Activated CD4-positive, alpha-beta T cell treated with anti-CD3 and anti-CD28 coated beads, Interleukin-2, amount 10 ng/mL, durations not matched to agents 7 days and 5 days (primary cell): ENCODE measurements around the gene COMTD1. TPM values are rescaled to one million over a fixed set of nuclear protein-coding genes. Genes with fewer than 3 reads are reported as not detected.

Experiments used
- CTCF ChIA-PET: fragments of 350-600 bp; sonication (Branson Sonifier 250); formaldehyde crosslinking; loops from one replicate; lab custom pipeline; 2021; ENCODE audit warnings: antibody characterized with exemption; lab: Charles Lee
- POLR2A ChIA-PET: fragments of 350-600 bp; sonication (Branson Sonifier 250); formaldehyde crosslinking; loops from one replicate; lab custom pipeline; 2021; ENCODE audit warnings: antibody characterized with exemption; lab: Charles Lee
- DNase-seq: peaks from one replicate; pipeline ENCODE4 v3.0.0-alpha.2; 2020
- H3K27ac Mint-ChIP-seq: one replicate; pipeline ENCODE4 v1.8.0; 2021; ENCODE audit warnings: mild to moderate bottlenecking, moderate library complexity, mixed read lengths
- H3K27me3 Mint-ChIP-seq: one replicate; pipeline ENCODE4 v1.8.0; 2021; ENCODE audit warnings: mixed read lengths
- H3K36me3 Mint-ChIP-seq: one replicate; pipeline ENCODE4 v1.8.0; 2021; ENCODE audit warnings: low read depth, mixed read lengths
- H3K4me1 Mint-ChIP-seq: one replicate; pipeline ENCODE4 v1.8.0; 2021; ENCODE audit warnings: mixed read lengths
- H3K4me3 Mint-ChIP-seq: one replicate; pipeline ENCODE4 v1.8.0; 2021; ENCODE audit warnings: mild to moderate bottlenecking, moderate library complexity, mixed read lengths
- H3K9me3 Mint-ChIP-seq: one replicate; pipeline ENCODE4 v1.8.0; 2021; ENCODE audit warnings: mixed read lengths
- total RNA-seq, 2 experiments: library from RNA; stranded (reverse); gene quantifications; one replicate each; pipeline ENCODE4 v1.2.3, GENCODE V29; 2021

COMTD1 gene
- 10 to 100 TPM; 27.3 to 44.7 TPM for total RNA-seq

- Mint-ChIP-seq H3K4me3 (peak within 1 kb of the TSS; percentile 78), H3K36me3 (peaks cover 25% of the 10 kb centered on the region), H3K9me3 (no peaks in the 10 kb centered on the region), H3K27me3 (no peaks in the 10 kb centered on the region), H3K4me1 (peaks cover 33% of the 10 kb centered on the region), H3K27ac (peak within 1 kb of the TSS; percentile 90)
- ChIA-PET CTCF (interaction anchor here (0.6 to 5.5 kb wide), 47 partner anchors 11 to 1349 kb away, joined by 3 to 55 read pairs (median 5); partner anchors contain the start of genes SAMD8 and VDAC2), POLR2A (interaction anchor here (0.5 to 1.0 kb wide), 3 partner anchors 25 to 411 kb away, joined by 3 to 4 read pairs (median 3); partner anchors contain the start of gene VDAC2)
- peak; percentile 95 for DNase-seq
Measured at GRCh38 chr10:75235375-75236177, at the start of gene COMTD1. Gene COMTD1 (minus strand): TSS chr10:75235957. CDS start chr10:75235928, 29 bp downstream.

- H3K27ac Mint-ChIP-seq, result no peak overlapping the region
- ChIA-PET CTCF (interaction anchor here (2.3 kb wide), 1 partner anchor 12 kb away, joined by 6 read pairs; no protein-coding TSS in a partner anchor), POLR2A (no interaction called here)
- no peak overlapping the region for H3K4me3 Mint-ChIP-seq
- peaks cover 13% of the 10 kb centered on the region for H3K27me3 Mint-ChIP-seq
- DNase-seq, result no peak
- H3K4me1 Mint-ChIP-seq, result no peaks in the 10 kb centered on the region
- H3K36me3 Mint-ChIP-seq, result no peaks in the 10 kb centered on the region
- H3K9me3 Mint-ChIP-seq, result no peaks in the 10 kb centered on the region
Measured at GRCh38 chr10:75283671-75284470, 48.1 kb upstream of the COMTD1 start.

- CTCF ChIA-PET, result interaction anchor here (1.6 kb wide), 1 partner anchor 9 kb away, joined by 3 read pairs; no protein-coding TSS in a partner anchor
- H3K9me3 Mint-ChIP-seq, result no peaks in the 10 kb centered on the region
- DNase-seq, result no peak
- no peak overlapping the region for H3K27ac Mint-ChIP-seq
- H3K36me3 Mint-ChIP-seq, result no peaks in the 10 kb centered on the region
- H3K27me3 Mint-ChIP-seq, result peaks cover 13% of the 10 kb centered on the region
- POLR2A ChIA-PET, result no interaction called here
- H3K4me3 Mint-ChIP-seq, result no peak overlapping the region
- H3K4me1 Mint-ChIP-seq, result no peaks in the 10 kb centered on the region
Measured at GRCh38 chr10:75283078-75283670, 47.4 kb upstream of the COMTD1 start.

- ChIA-PET CTCF (interaction anchor here (0.6 to 1.6 kb wide), 2 partner anchors 10 to 11 kb away, joined by 3 read pairs; no protein-coding TSS in a partner anchor), POLR2A (no interaction called here)
- no peak overlapping the region for H3K4me3 Mint-ChIP-seq
- no peaks in the 10 kb centered on the region for H3K36me3 Mint-ChIP-seq
- no peaks in the 10 kb centered on the region for H3K9me3 Mint-ChIP-seq
- H3K27me3 Mint-ChIP-seq, result peaks cover 10% of the 10 kb centered on the region
- no peak for DNase-seq
- no peaks in the 10 kb centered on the region for H3K4me1 Mint-ChIP-seq
- H3K27ac Mint-ChIP-seq, result no peak overlapping the region
Measured at GRCh38 chr10:75281974-75282373, 46.2 kb upstream of the COMTD1 start.

GRCh38 chr10:75280236-75280635 lies 44.5 kb upstream of the COMTD1 start:
- no peaks in the 10 kb centered on the region for H3K9me3 Mint-ChIP-seq
- peaks cover 8% of the 10 kb centered on the region for H3K27me3 Mint-ChIP-seq
- CTCF ChIA-PET, result interaction anchor here (0.6 kb wide), 1 partner anchor 981 kb away, joined by 6 read pairs; no protein-coding TSS in a partner anchor
- no peak overlapping the region for H3K4me3 Mint-ChIP-seq
- no peaks in the 10 kb centered on the region for H3K4me1 Mint-ChIP-seq
- no peak for DNase-seq
- H3K27ac Mint-ChIP-seq, result no peak overlapping the region
- POLR2A ChIA-PET, result no interaction called here
- H3K36me3 Mint-ChIP-seq, result no peaks in the 10 kb centered on the region

GRCh38 chr10:75276069-75276872 lies 40.5 kb upstream of the COMTD1 start:
- ChIA-PET CTCF (no interaction called here), POLR2A (no interaction called here)
- H3K4me1 Mint-ChIP-seq, result no peaks in the 10 kb centered on the region
- H3K27ac Mint-ChIP-seq, result no peak overlapping the region
- no peaks in the 10 kb centered on the region for H3K9me3 Mint-ChIP-seq
- peaks cover 3% of the 10 kb centered on the region for H3K27me3 Mint-ChIP-seq
- no peak for DNase-seq
- no peak overlapping the region for H3K4me3 Mint-ChIP-seq
- H3K36me3 Mint-ChIP-seq, result no peaks in the 10 kb centered on the region

DNA sequence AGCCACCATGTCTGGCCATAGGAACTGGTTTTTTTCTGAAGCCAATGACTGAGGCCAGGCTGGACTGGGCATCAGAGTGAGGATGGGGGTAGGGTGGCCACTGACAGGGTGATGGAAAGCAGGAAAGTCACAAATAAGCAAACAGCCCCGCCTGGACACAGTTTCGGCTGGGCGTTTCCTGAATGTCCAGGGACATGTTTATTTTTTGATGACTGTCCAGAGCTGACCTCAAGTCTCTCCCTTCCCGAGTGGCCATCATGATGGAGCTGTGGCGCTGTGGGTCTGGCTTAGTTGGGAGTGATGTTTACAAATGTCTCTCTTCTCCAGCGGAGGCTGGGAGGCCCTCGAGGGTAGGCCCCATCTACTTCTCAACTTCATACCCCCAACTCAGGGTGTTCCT lies 37.1 kb upstream of the COMTD1 start:
- Mint-ChIP-seq H3K4me1 (no peaks in the 10 kb centered on the region), H3K36me3 (no peaks in the 10 kb centered on the region), H3K9me3 (no peaks in the 10 kb centered on the region), H3K4me3 (no peak overlapping the region), H3K27me3 (no peaks in the 10 kb centered on the region), H3K27ac (no peak overlapping the region)
- ChIA-PET CTCF (no interaction called here), POLR2A (no interaction called here)
- no peak for DNase-seq

GRCh38 chr10:75272094-75272493 lies 36.3 kb upstream of the COMTD1 start:
- no peak for DNase-seq
- Mint-ChIP-seq H3K27ac (no peak overlapping the region), H3K36me3 (no peaks in the 10 kb centered on the region), H3K27me3 (no peaks in the 10 kb centered on the region), H3K9me3 (no peaks in the 10 kb centered on the region), H3K4me3 (no peak overlapping the region), H3K4me1 (no peaks in the 10 kb centered on the region)
- ChIA-PET POLR2A (no interaction called here), CTCF (no interaction called here)

DNA sequence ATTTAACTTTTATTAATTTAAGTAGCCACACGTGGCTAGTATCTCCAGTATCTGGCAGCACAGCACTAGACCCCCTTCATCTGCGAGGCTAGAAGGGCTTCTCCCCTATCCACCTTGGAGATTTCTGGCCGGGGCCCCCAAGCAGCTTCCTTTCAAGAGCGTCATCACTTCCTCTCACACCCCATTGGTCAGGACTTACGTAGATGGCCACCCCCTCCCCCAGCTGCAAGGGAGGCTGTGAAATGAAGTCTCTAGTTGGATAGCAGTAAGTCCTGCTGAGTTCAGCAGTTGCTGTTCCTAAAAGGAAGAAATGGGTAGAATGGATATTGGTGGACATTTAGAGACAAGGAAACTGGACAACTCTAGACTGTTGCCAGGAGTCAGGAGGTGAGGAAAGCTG lies 33.8 kb upstream of the COMTD1 start:
- ChIA-PET POLR2A (interaction anchor here (0.7 kb wide), 1 partner anchor 92 kb away, joined by 3 read pairs; no protein-coding TSS in a partner anchor), CTCF (interaction anchor here (0.6 kb wide), 2 partner anchors 20 to 274 kb away, joined by 3 read pairs; no protein-coding TSS in a partner anchor)
- no peak for DNase-seq
- Mint-ChIP-seq H3K36me3 (no peaks in the 10 kb centered on the region), H3K9me3 (no peaks in the 10 kb centered on the region), H3K27ac (no peak overlapping the region), H3K4me3 (no peak overlapping the region), H3K4me1 (no peaks in the 10 kb centered on the region), H3K27me3 (no peaks in the 10 kb centered on the region)

GRCh38 chr10:75266945-75267344 lies 31.2 kb upstream of the COMTD1 start:
- Mint-ChIP-seq H3K4me1 (no peaks in the 10 kb centered on the region), H3K27ac (no peak overlapping the region), H3K36me3 (no peaks in the 10 kb centered on the region), H3K9me3 (no peaks in the 10 kb centered on the region), H3K27me3 (no peaks in the 10 kb centered on the region), H3K4me3 (no peak overlapping the region)
- ChIA-PET CTCF (no interaction called here), POLR2A (no interaction called here)
- DNase-seq, result no peak

DNA sequence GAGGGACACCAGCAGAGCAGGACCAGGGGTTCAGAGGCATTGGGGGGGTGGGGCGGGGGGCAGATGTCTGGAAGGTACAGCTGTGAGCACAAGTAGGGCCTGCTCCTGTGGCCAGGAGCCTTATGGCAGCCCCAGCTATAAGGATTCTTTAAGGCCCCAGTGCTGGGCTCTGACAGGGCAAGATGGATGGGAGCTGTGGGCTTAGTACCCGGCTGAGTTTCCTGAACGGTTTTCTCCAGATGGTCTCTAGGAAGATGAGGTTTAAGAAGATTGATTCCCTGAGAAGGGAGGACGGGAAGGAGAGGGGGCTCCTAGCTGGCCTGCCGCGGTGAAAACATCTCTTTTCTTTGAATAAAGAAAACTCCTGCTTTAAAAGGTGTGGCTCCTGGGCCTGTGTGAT lies 30.1 kb upstream of the COMTD1 start:
- no peak for DNase-seq
- ChIA-PET CTCF (no interaction called here), POLR2A (no interaction called here)
- Mint-ChIP-seq H3K9me3 (peaks cover under 1% of the 10 kb centered on the region), H3K36me3 (no peaks in the 10 kb centered on the region), H3K27ac (no peak overlapping the region), H3K4me1 (no peaks in the 10 kb centered on the region), H3K4me3 (no peak overlapping the region), H3K27me3 (no peaks in the 10 kb centered on the region)

GRCh38 chr10:75263806-75264205 lies 28.0 kb upstream of the COMTD1 start:
- Mint-ChIP-seq H3K36me3 (no peaks in the 10 kb centered on the region), H3K9me3 (peaks cover 3% of the 10 kb centered on the region), H3K27me3 (no peaks in the 10 kb centered on the region), H3K4me1 (no peaks in the 10 kb centered on the region), H3K27ac (no peak overlapping the region), H3K4me3 (no peak overlapping the region)
- no peak for DNase-seq
- ChIA-PET CTCF (interaction anchor here (1.0 kb wide), 1 partner anchor 987 kb away, joined by 3 read pairs; no protein-coding TSS in a partner anchor), POLR2A (no interaction called here)
